ENCODE measurements around the gene SEMA3F. TPM values are rescaled to one million over a fixed set of nuclear protein-coding genes. Genes with fewer than 3 reads are reported as not detected.
A peak's percentile ranks its signal among the peaks of the same experiment; 100 is the strongest.

SEMA3F gene
- total and polyA plus RNA-seq, 8 donors = 26.0 to 56.2 (median 46.7) TPM

- intact Hi-C loops (cut with DNase I) = loop anchor here in 1 of 2 donors (5.0 kb wide), 2 partner anchors 33 to 78 kb away; no protein-coding TSS in a partner anchor
- Histone ChIP-seq H3K36me3 (no peaks in the 10 kb centered on the region), H3K4me1 (peaks cover 4 to 29% of the 10 kb centered on the region in 2 donors), H3K4me3 (no peak overlapping the region), H3K9me3 (no peaks in the 10 kb centered on the region), H3K27me3 (peaks cover 21 to 59% of the 10 kb centered on the region in 2 donors), H3K27ac (no peak overlapping the region)
- DNase-seq (peak; percentile 36 to 87 (median 60)), ATAC-seq (peak; percentile 72)
- peak; percentile 62 to 69 for TF ChIP-seq CTCF (IDR thresholded peaks at IDR 0.05)
Observed at GRCh38 chr3:50194128-50194902, 39.2 kb downstream of the SEMA3F start.

GRCh38 chr3:50194903-50195500, 39.9 kb downstream of the SEMA3F start:
- Histone ChIP-seq H3K27me3 (peaks cover 21 to 65% of the 10 kb centered on the region in 2 donors), H3K36me3 (no peaks in the 10 kb centered on the region), H3K4me3 (no peak overlapping the region), H3K4me1 (peaks cover 4 to 29% of the 10 kb centered on the region in 2 donors), H3K9me3 (no peaks in the 10 kb centered on the region), H3K27ac (no peak overlapping the region)
- ATAC-seq = no peak
- DNase-seq = no peak
- intact Hi-C loops (cut with DNase I) = loop anchor here in 1 of 2 donors (5.0 kb wide), 2 partner anchors 32 to 77 kb away; no protein-coding TSS in a partner anchor
- no peak for TF ChIP-seq CTCF (IDR thresholded peaks at IDR 0.05)

- no peak overlapping the region for H3K27ac ChIP-seq
- ATAC-seq (no peak), DNase-seq (no peak)
- no peak overlapping the region for H3K4me3 ChIP-seq
- no peak for TF ChIP-seq CTCF (IDR thresholded peaks at IDR 0.05)
- H3K9me3 ChIP-seq = no peaks in the 10 kb centered on the region
- intact Hi-C loops (cut with DNase I) = no loop called here
- peaks cover 4 to 28% of the 10 kb centered on the region in 2 donors for H3K4me1 ChIP-seq
- no peaks in the 10 kb centered on the region for H3K36me3 ChIP-seq
- H3K27me3 ChIP-seq = peaks cover 21 to 67% of the 10 kb centered on the region in 2 donors
Observed at GRCh38 chr3:50195501-50196252, 40.6 kb downstream of the SEMA3F start.

GRCh38 chr3:50196253-50196801, 41.2 kb downstream of the SEMA3F start:
- no peak for TF ChIP-seq CTCF (IDR thresholded peaks at IDR 0.05)
- ATAC-seq (no peak), DNase-seq (no peak)
- intact Hi-C loops (cut with DNase I) = no loop called here
- no peaks in the 10 kb centered on the region for H3K9me3 ChIP-seq
- H3K4me1 ChIP-seq = peaks cover 4 to 22% of the 10 kb centered on the region in 2 donors
- no peak overlapping the region for H3K4me3 ChIP-seq
- H3K27me3 ChIP-seq = peaks cover 21 to 70% of the 10 kb centered on the region in 2 donors
- no peaks in the 10 kb centered on the region for H3K36me3 ChIP-seq
- no peak overlapping the region for H3K27ac ChIP-seq

All from left lung (tissue), 10 donors.